HEK293 (cell line): Measurements from ENCODE around the gene ETHE1.

Experiments
- BCL11A ChIP-seq: fragments of 450-650 bp; formaldehyde crosslinking; IDR thresholded peaks from 2 replicates; pipeline ENCODE4 v1.5.1; 2016; ENCODE audit warnings: low read depth, missing biosample characterization, missing genetic modification characterization
- HIC1 ChIP-seq: fragments of 450-650 bp; formaldehyde crosslinking; IDR thresholded peaks from 2 replicates; pipeline ENCODE4 v1.5.1; 2016; ENCODE audit warnings: missing biosample characterization, missing genetic modification characterization
- HOXC10 ChIP-seq: sonication (generic); formaldehyde crosslinking; IDR thresholded peaks from 2 replicates; pipeline ENCODE4 v1.8.1; 2023; ENCODE audit warnings: mild to moderate bottlenecking, missing genetic modification reagents
- IKZF3 ChIP-seq: fragments of 450-650 bp; IDR thresholded peaks from 2 replicates; pipeline ENCODE4 v1.5.0; 2018; ENCODE audit warnings: missing biosample characterization, mild to moderate bottlenecking, missing genetic modification characterization, moderate library complexity
- KLF16 ChIP-seq: fragments of 450-650 bp; formaldehyde crosslinking; IDR thresholded peaks from 2 replicates; pipeline ENCODE4 v1.5.1; 2017; ENCODE audit warnings: missing biosample characterization, missing genetic modification characterization
- KLF17 ChIP-seq: fragments of 450-650 bp; formaldehyde crosslinking; IDR thresholded peaks from 2 replicates; pipeline ENCODE4 v1.5.1; 2016; ENCODE audit warnings: missing biosample characterization, missing genetic modification characterization
- MZF1 ChIP-seq: fragments of 450-650 bp; formaldehyde crosslinking; IDR thresholded peaks from 2 replicates; pipeline ENCODE4 v1.5.1; 2017; ENCODE audit warnings: missing biosample characterization, missing genetic modification characterization, borderline replicate concordance
- REST ChIP-seq: fragments of 450-650 bp; formaldehyde crosslinking; IDR thresholded peaks from 2 replicates; pipeline ENCODE4 v1.5.1; 2016; ENCODE audit warnings: missing biosample characterization, missing genetic modification characterization
- ZFP41 ChIP-seq: fragments of 450-650 bp; formaldehyde crosslinking; IDR thresholded peaks from 2 replicates; pipeline ENCODE4 v1.5.1; 2016; ENCODE audit warnings: missing biosample characterization, missing genetic modification characterization, borderline replicate concordance
- ZNF132 ChIP-seq: fragments of 450-650 bp; formaldehyde crosslinking; IDR thresholded peaks from 2 replicates; pipeline ENCODE4 v1.5.1; 2017; ENCODE audit warnings: missing biosample characterization, missing genetic modification characterization, borderline replicate concordance
- ZNF221 ChIP-seq: fragments of 450-650 bp; formaldehyde crosslinking; IDR thresholded peaks from 2 replicates; pipeline ENCODE4 v1.5.1; 2017; ENCODE audit warnings: missing biosample characterization, missing genetic modification characterization, borderline replicate concordance
- ZNF239 ChIP-seq: fragments of 450-650 bp; formaldehyde crosslinking; IDR thresholded peaks from 2 replicates; pipeline ENCODE4 v1.5.1; 2016; ENCODE audit warnings: missing biosample characterization, missing genetic modification characterization
- ZNF266 ChIP-seq: fragments of 450-650 bp; formaldehyde crosslinking; IDR thresholded peaks from 2 replicates; pipeline ENCODE4 v1.5.1; 2016; ENCODE audit warnings: missing biosample characterization, missing genetic modification characterization, low read depth
- ZNF366 ChIP-seq: fragments of 450-650 bp; formaldehyde crosslinking; conservative IDR thresholded peaks from 2 replicates; pipeline ENCODE4 v1.5.1; 2016; ENCODE audit warnings: missing biosample characterization, missing genetic modification characterization
- ZNF423 ChIP-seq: fragments of 450-650 bp; formaldehyde crosslinking; IDR thresholded peaks from 2 replicates; pipeline ENCODE4 v1.5.1; 2016; ENCODE audit warnings: missing biosample characterization, missing genetic modification characterization
- ZNF654 ChIP-seq: fragments of 450-650 bp; formaldehyde crosslinking; IDR thresholded peaks from 2 replicates; pipeline ENCODE4 v1.5.1; 2016; ENCODE audit warnings: low read depth, missing biosample characterization, missing genetic modification characterization
- ZNF670 ChIP-seq: fragments of 450-650 bp; formaldehyde crosslinking; IDR thresholded peaks from 2 replicates; pipeline ENCODE4 v1.5.1; 2016; ENCODE audit warnings: missing biosample characterization, missing genetic modification characterization, low read depth
- ZNF785 ChIP-seq: fragments of 450-650 bp; formaldehyde crosslinking; IDR thresholded peaks from 2 replicates; pipeline ENCODE4 v1.5.1; 2016; ENCODE audit warnings: missing biosample characterization, missing genetic modification characterization
- TF ChIP-seq, protein P1 (sequence below): fragments of 450-650 bp; formaldehyde crosslinking; IDR thresholded peaks from 2 replicates; pipeline ENCODE4 v1.5.1; 2016; ENCODE audit warnings: missing biosample characterization, missing genetic modification characterization, low read depth
- TF ChIP-seq, protein P2 (sequence below): IDR thresholded peaks from 2 replicates; pipeline ENCODE4 v1.6.1; 2011; ENCODE audit warnings: mild to moderate bottlenecking, low read depth, low read length, borderline replicate concordance
- TF ChIP-seq, protein P3 (sequence below): fragments of 450-650 bp; formaldehyde crosslinking; IDR thresholded peaks from 2 replicates; pipeline ENCODE4 v1.5.1; 2016; ENCODE audit warnings: missing biosample characterization, missing genetic modification characterization
- TF ChIP-seq, protein P4 (sequence below): fragments of 450-650 bp; formaldehyde crosslinking; IDR thresholded peaks from 2 replicates; pipeline ENCODE4 v1.5.1; 2016; ENCODE audit warnings: missing biosample characterization, missing genetic modification characterization
- TF ChIP-seq, protein P5 (sequence below): fragments of 450-650 bp; formaldehyde crosslinking; IDR thresholded peaks from 2 replicates; pipeline ENCODE4 v1.5.1; 2016; ENCODE audit warnings: missing biosample characterization, missing genetic modification characterization

ETHE1 gene

GRCh38 chr19:43532962-43533545 lies 6.1 kb upstream of the ETHE1 start, which contains the start of gene ZNF575 (continued):
- TF ChIP-seq ZNF266 (tag by site-specific recombination) = no peak
- TF ChIP-seq ZNF221 (tag by site-specific recombination) = 0 out of 2 replicates have a peak, but pooled peaks have one; percentile 50
- no peak for TF ChIP-seq REST
- TF ChIP-seq, protein P1, sequence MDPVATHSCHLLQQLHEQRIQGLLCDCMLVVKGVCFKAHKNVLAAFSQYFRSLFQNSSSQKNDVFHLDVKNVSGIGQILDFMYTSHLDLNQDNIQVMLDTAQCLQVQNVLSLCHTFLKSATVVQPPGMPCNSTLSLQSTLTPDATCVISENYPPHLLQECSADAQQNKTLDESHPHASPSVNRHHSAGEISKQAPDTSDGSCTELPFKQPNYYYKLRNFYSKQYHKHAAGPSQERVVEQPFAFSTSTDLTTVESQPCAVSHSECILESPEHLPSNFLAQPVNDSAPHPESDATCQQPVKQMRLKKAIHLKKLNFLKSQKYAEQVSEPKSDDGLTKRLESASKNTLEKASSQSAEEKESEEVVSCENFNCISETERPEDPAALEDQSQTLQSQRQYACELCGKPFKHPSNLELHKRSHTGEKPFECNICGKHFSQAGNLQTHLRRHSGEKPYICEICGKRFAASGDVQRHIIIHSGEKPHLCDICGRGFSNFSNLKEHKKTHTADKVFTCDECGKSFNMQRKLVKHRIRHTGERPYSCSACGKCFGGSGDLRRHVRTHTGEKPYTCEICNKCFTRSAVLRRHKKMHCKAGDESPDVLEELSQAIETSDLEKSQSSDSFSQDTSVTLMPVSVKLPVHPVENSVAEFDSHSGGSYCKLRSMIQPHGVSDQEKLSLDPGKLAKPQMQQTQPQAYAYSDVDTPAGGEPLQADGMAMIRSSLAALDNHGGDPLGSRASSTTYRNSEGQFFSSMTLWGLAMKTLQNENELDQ (tag by site-specific recombination) = no peak
- TF ChIP-seq, protein P2, sequence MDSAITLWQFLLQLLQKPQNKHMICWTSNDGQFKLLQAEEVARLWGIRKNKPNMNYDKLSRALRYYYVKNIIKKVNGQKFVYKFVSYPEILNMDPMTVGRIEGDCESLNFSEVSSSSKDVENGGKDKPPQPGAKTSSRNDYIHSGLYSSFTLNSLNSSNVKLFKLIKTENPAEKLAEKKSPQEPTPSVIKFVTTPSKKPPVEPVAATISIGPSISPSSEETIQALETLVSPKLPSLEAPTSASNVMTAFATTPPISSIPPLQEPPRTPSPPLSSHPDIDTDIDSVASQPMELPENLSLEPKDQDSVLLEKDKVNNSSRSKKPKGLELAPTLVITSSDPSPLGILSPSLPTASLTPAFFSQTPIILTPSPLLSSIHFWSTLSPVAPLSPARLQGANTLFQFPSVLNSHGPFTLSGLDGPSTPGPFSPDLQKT = no peak
- 0 out of 2 replicates have a peak, but pooled peaks have one; percentile 36 for TF ChIP-seq IKZF3 (tag by site-specific recombination)
- no peak for TF ChIP-seq HOXC10 (CRISPR knock-in tag)
- TF ChIP-seq ZNF670 (tag by site-specific recombination) = no peak
- TF ChIP-seq ZNF423 (tag by site-specific recombination) = no peak
- TF ChIP-seq, protein P3, sequence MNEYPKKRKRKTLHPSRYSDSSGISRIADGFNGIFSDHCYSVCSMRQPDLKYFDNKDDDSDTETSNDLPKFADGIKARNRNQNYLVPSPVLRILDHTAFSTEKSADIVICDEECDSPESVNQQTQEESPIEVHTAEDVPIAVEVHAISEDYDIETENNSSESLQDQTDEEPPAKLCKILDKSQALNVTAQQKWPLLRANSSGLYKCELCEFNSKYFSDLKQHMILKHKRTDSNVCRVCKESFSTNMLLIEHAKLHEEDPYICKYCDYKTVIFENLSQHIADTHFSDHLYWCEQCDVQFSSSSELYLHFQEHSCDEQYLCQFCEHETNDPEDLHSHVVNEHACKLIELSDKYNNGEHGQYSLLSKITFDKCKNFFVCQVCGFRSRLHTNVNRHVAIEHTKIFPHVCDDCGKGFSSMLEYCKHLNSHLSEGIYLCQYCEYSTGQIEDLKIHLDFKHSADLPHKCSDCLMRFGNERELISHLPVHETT (tag by site-specific recombination) = 0 out of 2 replicates have a peak, but pooled peaks have one; percentile 29
- no peak for TF ChIP-seq ZNF132 (tag by site-specific recombination)
- peak; percentile 36; the same call in 1 of the 2 replicates for TF ChIP-seq HIC1 (tag by site-specific recombination)
- no peak for TF ChIP-seq MZF1 (tag by site-specific recombination)
- no peak for TF ChIP-seq ZFP41 (tag by site-specific recombination)
- TF ChIP-seq ZNF654 (tag by site-specific recombination) = no peak
- TF ChIP-seq KLF16 (tag by site-specific recombination) = peak; percentile 87
- no peak for TF ChIP-seq ZNF785 (tag by site-specific recombination)
- TF ChIP-seq, protein P4, sequence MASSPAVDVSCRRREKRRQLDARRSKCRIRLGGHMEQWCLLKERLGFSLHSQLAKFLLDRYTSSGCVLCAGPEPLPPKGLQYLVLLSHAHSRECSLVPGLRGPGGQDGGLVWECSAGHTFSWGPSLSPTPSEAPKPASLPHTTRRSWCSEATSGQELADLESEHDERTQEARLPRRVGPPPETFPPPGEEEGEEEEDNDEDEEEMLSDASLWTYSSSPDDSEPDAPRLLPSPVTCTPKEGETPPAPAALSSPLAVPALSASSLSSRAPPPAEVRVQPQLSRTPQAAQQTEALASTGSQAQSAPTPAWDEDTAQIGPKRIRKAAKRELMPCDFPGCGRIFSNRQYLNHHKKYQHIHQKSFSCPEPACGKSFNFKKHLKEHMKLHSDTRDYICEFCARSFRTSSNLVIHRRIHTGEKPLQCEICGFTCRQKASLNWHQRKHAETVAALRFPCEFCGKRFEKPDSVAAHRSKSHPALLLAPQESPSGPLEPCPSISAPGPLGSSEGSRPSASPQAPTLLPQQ (tag by site-specific recombination) = peak; percentile 47
- TF ChIP-seq KLF17 = peak; percentile 54
- TF ChIP-seq ZNF366 = peak; percentile 91
- no peak for TF ChIP-seq ZNF239 (tag by site-specific recombination)
- 0 out of 2 replicates have a peak, but pooled peaks have one; percentile 14 for TF ChIP-seq BCL11A (tag by site-specific recombination)
- TF ChIP-seq, protein P5, sequence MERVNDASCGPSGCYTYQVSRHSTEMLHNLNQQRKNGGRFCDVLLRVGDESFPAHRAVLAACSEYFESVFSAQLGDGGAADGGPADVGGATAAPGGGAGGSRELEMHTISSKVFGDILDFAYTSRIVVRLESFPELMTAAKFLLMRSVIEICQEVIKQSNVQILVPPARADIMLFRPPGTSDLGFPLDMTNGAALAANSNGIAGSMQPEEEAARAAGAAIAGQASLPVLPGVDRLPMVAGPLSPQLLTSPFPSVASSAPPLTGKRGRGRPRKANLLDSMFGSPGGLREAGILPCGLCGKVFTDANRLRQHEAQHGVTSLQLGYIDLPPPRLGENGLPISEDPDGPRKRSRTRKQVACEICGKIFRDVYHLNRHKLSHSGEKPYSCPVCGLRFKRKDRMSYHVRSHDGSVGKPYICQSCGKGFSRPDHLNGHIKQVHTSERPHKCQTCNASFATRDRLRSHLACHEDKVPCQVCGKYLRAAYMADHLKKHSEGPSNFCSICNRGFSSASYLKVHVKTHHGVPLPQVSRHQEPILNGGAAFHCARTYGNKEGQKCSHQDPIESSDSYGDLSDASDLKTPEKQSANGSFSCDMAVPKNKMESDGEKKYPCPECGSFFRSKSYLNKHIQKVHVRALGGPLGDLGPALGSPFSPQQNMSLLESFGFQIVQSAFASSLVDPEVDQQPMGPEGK = peak; percentile 92
